H1 (cell line): Measurements from ENCODE around the gene PLEKHG2.

Source experiments
- CBX8 ChIP-seq: fragments of 300-800, 300-1000 bp; sonication (generic); IDR thresholded peaks from 2 replicates; pipeline ENCODE4 v1.7.1; 2016; ENCODE audit warnings: low read depth, low read length, borderline replicate concordance
- CHD2 ChIP-seq: IDR thresholded peaks from 2 replicates; pipeline ENCODE4 v1.6.1; 2012; ENCODE audit warnings: low read length, improper control_type of control experiment
- EP300 ChIP-seq, 2 experiments: IDR thresholded peaks; 1 replicate in 1 of 2; 2 replicates in 1 of 2; pipeline ENCODE4 v1.6.1; 2011 to 2012; ENCODE audit warnings: low read depth in 2 of 2, low read length in 2 of 2, mild to moderate bottlenecking in 2 of 2, borderline replicate concordance in 1 of 2, inconsistent platforms in 1 of 2, moderate library complexity in 1 of 2
- KDM5A ChIP-seq: fragments of 200-600 bp; IDR thresholded peaks from 2 replicates; pipeline ENCODE4 v1.7.1; 2012; ENCODE audit warnings: mild to moderate bottlenecking, low read length, inconsistent platforms, mixed read lengths
- PHF8 ChIP-seq: fragments of 200-600 bp; sonication (generic); conservative IDR thresholded peaks from 2 replicates; pipeline ENCODE4 v1.7.1; 2012; ENCODE audit warnings: low read depth, mild to moderate bottlenecking, inconsistent platforms, low read length, moderate library complexity
- POLR2A ChIP-seq, 2 experiments: IDR thresholded peaks; 1 replicate in 1 of 2; 2 replicates in 1 of 2; pipeline ENCODE4 v1.6.1; 2011; ENCODE audit warnings: low read depth in 2 of 2, low read length in 2 of 2, mild to moderate bottlenecking in 2 of 2; ENCODE audit errors: control extremely low read depth in 1 of 2
- SAP30 ChIP-seq: fragments of 300-600 bp; sonication (generic); IDR thresholded peaks from 2 replicates; pipeline ENCODE4 v1.7.1; 2012; ENCODE audit warnings: low read length, moderate library complexity, mild to moderate bottlenecking, inconsistent platforms; ENCODE audit not compliant: insufficient read depth, insufficient replicate concordance
- SIN3A ChIP-seq, 2 experiments: IDR thresholded peaks in 1 of 2; conservative IDR thresholded peaks in 1 of 2; 2 replicates each; pipeline ENCODE4 v1.6.1; 2011 to 2012; ENCODE audit warnings: low read length in 2 of 2, improper control_type of control experiment in 1 of 2, low read depth in 1 of 2, mild to moderate bottlenecking in 1 of 2
- SUZ12 ChIP-seq: fragments of 200-600 bp; sonication (generic); IDR thresholded peaks from 2 replicates; pipeline ENCODE4 v1.6.1; 2012; ENCODE audit warnings: mild to moderate bottlenecking, inconsistent platforms, low read length, moderate library complexity, mixed read lengths
- TAF1 ChIP-seq: IDR thresholded peaks from 2 replicates; pipeline ENCODE4 v1.6.1; 2011; ENCODE audit warnings: mild to moderate bottlenecking, low read depth, low read length
- YY1 ChIP-seq: IDR thresholded peaks from 2 replicates; pipeline ENCODE4 v1.6.1; 2011; ENCODE audit warnings: low read depth, mild to moderate bottlenecking, low read length
- TF ChIP-seq, protein P1 (sequence below), 3 experiments: IDR thresholded peaks; 1 replicate in 2 of 3; 2 replicates in 1 of 3; pipeline versions ENCODE4 v1.5.1 to v1.6.1; 2011; ENCODE audit warnings: low read length in 3 of 3, mild to moderate bottlenecking in 3 of 3, inconsistent platforms in 2 of 3, low read depth in 1 of 3, moderate library complexity in 1 of 3; ENCODE audit not compliant: insufficient read depth in 1 of 3; ENCODE audit errors: control extremely low read depth in 1 of 3
- TF ChIP-seq, protein P2 (sequence below): IDR thresholded peaks from 2 replicates; pipeline ENCODE4 v1.6.1; 2011; ENCODE audit warnings: low read length, improper control_type of control experiment

- TF ChIP-seq, protein P1, sequence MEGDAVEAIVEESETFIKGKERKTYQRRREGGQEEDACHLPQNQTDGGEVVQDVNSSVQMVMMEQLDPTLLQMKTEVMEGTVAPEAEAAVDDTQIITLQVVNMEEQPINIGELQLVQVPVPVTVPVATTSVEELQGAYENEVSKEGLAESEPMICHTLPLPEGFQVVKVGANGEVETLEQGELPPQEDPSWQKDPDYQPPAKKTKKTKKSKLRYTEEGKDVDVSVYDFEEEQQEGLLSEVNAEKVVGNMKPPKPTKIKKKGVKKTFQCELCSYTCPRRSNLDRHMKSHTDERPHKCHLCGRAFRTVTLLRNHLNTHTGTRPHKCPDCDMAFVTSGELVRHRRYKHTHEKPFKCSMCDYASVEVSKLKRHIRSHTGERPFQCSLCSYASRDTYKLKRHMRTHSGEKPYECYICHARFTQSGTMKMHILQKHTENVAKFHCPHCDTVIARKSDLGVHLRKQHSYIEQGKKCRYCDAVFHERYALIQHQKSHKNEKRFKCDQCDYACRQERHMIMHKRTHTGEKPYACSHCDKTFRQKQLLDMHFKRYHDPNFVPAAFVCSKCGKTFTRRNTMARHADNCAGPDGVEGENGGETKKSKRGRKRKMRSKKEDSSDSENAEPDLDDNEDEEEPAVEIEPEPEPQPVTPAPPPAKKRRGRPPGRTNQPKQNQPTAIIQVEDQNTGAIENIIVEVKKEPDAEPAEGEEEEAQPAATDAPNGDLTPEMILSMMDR (IDR thresholded peaks at IDR 0.05; ENCODE audit: control extremely low read depth in 1 of 3, insufficient read depth in 1 of 3, low read depth in 1 of 3, low read length in 3 of 3): no peak
- no peak; a peak in 1 of 3 replicates for TF ChIP-seq POLR2A (IDR thresholded peaks at IDR 0.05; ENCODE audit: control extremely low read depth in 1 of 2, low read depth in 2 of 2, low read length in 2 of 2)
- TF ChIP-seq, protein P2, sequence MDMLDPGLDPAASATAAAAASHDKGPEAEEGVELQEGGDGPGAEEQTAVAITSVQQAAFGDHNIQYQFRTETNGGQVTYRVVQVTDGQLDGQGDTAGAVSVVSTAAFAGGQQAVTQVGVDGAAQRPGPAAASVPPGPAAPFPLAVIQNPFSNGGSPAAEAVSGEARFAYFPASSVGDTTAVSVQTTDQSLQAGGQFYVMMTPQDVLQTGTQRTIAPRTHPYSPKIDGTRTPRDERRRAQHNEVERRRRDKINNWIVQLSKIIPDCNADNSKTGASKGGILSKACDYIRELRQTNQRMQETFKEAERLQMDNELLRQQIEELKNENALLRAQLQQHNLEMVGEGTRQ: no peak
- no peak for TF ChIP-seq CBX8
- no peak for TF ChIP-seq SAP30
- TF ChIP-seq YY1: no peak
- no peak for TF ChIP-seq SUZ12
- TF ChIP-seq CHD2: no peak
- no peak for TF ChIP-seq EP300 (IDR thresholded peaks at IDR 0.05; ENCODE audit: borderline replicate concordance in 1 of 2, low read depth in 2 of 2, low read length in 2 of 2)
- no peak for TF ChIP-seq SIN3A (conservative IDR thresholded peaks at IDR 0.05 in 1 of 2, IDR thresholded peaks at IDR 0.05 in 1 of 2; ENCODE audit: low read depth in 1 of 2, low read length in 2 of 2)
- no peak for TF ChIP-seq TAF1
- TF ChIP-seq PHF8: no peak
- TF ChIP-seq KDM5A: no peak
Observed at GRCh38 chr19:39416152-39417120, 4.0 kb downstream of the PLEKHG2 start.
